Measurements from ENCODE around the gene DAGLA. TPM values are rescaled to one million over a fixed set of nuclear protein-coding genes. Genes with fewer than 3 reads are reported as not detected.

DAGLA gene
- total RNA-seq, 1 donor from 2014 or later: 21.0 TPM

DNA sequence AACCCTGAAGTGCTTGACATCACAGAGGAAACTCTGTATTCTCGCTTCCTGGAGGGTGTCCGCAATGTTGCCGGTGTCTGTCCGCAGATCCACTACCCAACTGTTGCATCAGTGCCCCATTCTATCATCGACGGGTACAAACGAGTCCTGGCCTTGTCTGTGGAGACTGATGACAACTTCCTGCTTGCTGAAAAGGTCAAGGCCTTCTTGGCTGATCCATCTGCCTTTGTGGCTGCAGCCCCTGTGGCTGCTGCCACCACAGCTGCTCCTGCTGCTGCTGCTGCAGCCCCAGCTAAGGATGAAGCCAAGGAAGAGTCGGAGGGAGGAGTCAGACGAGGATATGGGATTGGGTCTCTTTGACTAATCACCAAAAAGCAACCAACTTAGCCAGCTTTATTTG lies 42.9 kb upstream of the DAGLA start:
- H3K27me3 Mint-ChIP-seq (ENCODE audit: low read depth): no peaks in the 10 kb centered on the region
- no peaks in the 10 kb centered on the region for H3K36me3 Mint-ChIP-seq (ENCODE audit: low read depth)
- peaks cover 8% of the 10 kb centered on the region for H3K4me1 Mint-ChIP-seq
- no peak overlapping the region for H3K4me3 Mint-ChIP-seq
- DNase-seq (ENCODE audit: low read depth, low spot score): no peak
- no peak overlapping the region for H3K27ac Mint-ChIP-seq (ENCODE audit: unreplicated experiment)
- H3K9me3 Mint-ChIP-seq: no peaks in the 10 kb centered on the region
- TF ChIP-seq, protein P1, sequence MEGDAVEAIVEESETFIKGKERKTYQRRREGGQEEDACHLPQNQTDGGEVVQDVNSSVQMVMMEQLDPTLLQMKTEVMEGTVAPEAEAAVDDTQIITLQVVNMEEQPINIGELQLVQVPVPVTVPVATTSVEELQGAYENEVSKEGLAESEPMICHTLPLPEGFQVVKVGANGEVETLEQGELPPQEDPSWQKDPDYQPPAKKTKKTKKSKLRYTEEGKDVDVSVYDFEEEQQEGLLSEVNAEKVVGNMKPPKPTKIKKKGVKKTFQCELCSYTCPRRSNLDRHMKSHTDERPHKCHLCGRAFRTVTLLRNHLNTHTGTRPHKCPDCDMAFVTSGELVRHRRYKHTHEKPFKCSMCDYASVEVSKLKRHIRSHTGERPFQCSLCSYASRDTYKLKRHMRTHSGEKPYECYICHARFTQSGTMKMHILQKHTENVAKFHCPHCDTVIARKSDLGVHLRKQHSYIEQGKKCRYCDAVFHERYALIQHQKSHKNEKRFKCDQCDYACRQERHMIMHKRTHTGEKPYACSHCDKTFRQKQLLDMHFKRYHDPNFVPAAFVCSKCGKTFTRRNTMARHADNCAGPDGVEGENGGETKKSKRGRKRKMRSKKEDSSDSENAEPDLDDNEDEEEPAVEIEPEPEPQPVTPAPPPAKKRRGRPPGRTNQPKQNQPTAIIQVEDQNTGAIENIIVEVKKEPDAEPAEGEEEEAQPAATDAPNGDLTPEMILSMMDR (conservative IDR thresholded peaks at IDR 0.05): no peak

DNA sequence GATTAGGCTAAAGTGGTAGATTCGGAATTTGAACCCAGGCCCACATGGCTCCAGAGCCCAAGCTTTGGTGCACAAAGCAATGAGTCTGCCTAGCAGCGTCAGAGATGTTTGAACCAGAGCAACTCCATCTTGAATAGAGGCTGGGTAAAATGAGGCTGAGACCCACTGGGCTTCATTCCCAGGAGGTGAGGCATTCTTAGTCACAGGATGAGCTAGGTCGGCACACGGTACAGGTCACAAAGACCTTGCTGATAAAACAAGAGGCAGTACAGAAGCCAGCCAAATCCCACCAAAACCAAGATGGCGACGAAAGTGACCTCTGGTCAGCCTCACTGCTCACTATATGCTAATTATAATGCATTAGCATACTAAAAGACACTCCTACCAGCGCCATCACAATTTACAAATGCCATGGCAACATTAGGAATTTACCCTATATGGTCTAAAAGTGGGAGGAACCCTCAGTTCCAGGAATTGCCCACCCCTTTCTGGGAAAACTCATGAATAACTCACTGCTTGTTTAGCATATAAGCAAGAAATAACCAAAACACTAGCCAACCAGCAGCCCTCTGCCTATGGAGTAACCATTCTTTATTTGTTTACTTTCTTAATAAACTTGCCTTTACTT lies 40.3 kb upstream of the DAGLA start:
- H3K36me3 Mint-ChIP-seq (ENCODE audit: low read depth): no peaks in the 10 kb centered on the region
- peaks cover 17% of the 10 kb centered on the region for H3K4me1 Mint-ChIP-seq
- TF ChIP-seq, protein P1 (conservative IDR thresholded peaks at IDR 0.05): no peak
- H3K27ac Mint-ChIP-seq (ENCODE audit: unreplicated experiment): no peak overlapping the region
- H3K27me3 Mint-ChIP-seq (ENCODE audit: low read depth): no peaks in the 10 kb centered on the region
- no peaks in the 10 kb centered on the region for H3K9me3 Mint-ChIP-seq
- no peak for DNase-seq (ENCODE audit: low read depth, low spot score)
- H3K4me3 Mint-ChIP-seq: no peak overlapping the region

DNA sequence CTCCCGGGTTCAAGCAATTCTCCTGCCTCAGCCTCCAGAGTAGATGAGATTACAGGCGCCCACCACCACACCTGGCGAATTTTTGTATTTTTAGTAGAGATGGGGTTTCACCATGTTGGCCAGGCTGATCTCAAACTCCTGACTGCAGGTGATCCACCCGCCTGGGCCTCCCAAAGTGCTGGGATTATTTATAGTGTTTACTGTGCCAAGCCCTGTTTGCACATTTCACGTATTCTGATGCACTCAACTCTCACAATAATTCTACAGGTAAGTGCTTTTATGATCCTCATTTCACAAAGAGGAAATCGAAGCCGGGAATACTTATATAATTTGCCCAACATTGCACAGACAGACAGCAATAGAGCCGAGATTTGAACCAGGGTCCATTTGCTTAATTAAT lies 38.0 kb upstream of the DAGLA start:
- no peak overlapping the region for H3K4me3 Mint-ChIP-seq
- no peaks in the 10 kb centered on the region for H3K36me3 Mint-ChIP-seq (ENCODE audit: low read depth)
- TF ChIP-seq, protein P1 (conservative IDR thresholded peaks at IDR 0.05): no peak
- no peaks in the 10 kb centered on the region for H3K27me3 Mint-ChIP-seq (ENCODE audit: low read depth)
- no peak for DNase-seq (ENCODE audit: low read depth, low spot score)
- H3K4me1 Mint-ChIP-seq: peaks cover 12% of the 10 kb centered on the region
- no peak overlapping the region for H3K27ac Mint-ChIP-seq (ENCODE audit: unreplicated experiment)
- H3K9me3 Mint-ChIP-seq: no peaks in the 10 kb centered on the region

DNA sequence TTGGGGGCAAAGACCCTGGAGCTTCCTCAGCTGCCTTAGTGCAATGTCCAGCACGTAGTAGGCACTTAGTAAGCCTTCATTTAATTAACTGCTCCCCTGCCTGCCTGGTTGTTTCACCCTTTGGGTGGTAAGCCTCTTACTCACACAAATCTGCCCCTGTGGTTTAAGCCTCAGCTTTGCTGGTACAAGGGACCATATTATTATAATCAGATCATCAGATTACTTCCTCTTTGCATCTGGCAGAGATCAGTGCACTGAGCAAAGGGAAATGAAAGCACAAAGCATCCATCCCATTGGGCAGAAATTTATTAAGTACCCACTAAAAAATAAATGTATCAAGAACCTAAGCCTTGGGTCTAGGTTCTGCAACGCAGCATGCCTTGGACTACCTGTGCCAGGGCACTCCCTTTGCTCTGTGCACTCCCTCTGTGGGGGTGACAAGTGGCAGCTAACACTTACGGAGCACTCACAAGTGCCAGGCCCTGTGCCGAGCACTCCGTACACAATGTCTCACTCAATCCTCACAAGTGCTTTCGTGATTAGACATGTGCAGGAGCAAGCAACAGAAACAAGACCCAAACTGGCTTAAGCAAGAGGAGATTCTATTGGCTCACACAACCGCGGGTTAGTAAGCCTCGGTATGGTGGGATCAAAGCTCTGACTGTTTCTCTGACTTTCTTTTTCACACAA lies 34.9 kb upstream of the DAGLA start:
- no peak overlapping the region for H3K4me3 Mint-ChIP-seq
- no peaks in the 10 kb centered on the region for H3K27me3 Mint-ChIP-seq (ENCODE audit: low read depth)
- TF ChIP-seq, protein P1 (conservative IDR thresholded peaks at IDR 0.05): no peak
- H3K9me3 Mint-ChIP-seq: no peaks in the 10 kb centered on the region
- no peak overlapping the region for H3K27ac Mint-ChIP-seq (ENCODE audit: unreplicated experiment)
- H3K4me1 Mint-ChIP-seq: peaks cover 9% of the 10 kb centered on the region
- H3K36me3 Mint-ChIP-seq (ENCODE audit: low read depth): no peaks in the 10 kb centered on the region
- no peak for DNase-seq (ENCODE audit: low read depth, low spot score)

DNA sequence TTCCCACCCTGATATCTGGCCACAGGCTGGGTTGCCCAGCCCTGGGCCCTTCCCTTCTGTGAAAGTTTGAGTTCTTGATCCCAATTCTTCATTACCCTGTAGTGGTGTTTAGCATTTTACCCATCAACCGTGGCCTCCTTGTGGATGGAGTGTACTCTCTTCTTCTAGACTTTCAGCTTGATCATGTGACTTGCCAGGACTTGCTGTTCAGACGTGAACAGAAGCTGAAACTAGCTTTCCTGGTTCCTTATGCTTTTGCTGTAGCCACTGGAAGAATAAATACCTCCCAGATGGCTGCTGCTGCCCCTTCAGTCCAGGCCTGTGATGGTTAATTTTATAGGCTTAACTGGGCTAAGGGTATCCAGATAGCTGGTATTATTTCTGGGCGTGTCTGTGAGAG lies 32.7 kb upstream of the DAGLA start:
- Mint-ChIP-seq H3K9me3 (no peaks in the 10 kb centered on the region), H3K27ac (ENCODE audit: unreplicated experiment) (no peak overlapping the region), H3K4me1 (peaks cover 9% of the 10 kb centered on the region), H3K36me3 (ENCODE audit: low read depth) (no peaks in the 10 kb centered on the region), H3K4me3 (no peak overlapping the region), H3K27me3 (ENCODE audit: low read depth) (no peaks in the 10 kb centered on the region)
- DNase-seq (ENCODE audit: low read depth, low spot score): no peak
- TF ChIP-seq, protein P1 (conservative IDR thresholded peaks at IDR 0.05): no peak
